Measurements from ENCODE around the gene KCNK15.
A peak's percentile ranks its signal among the peaks of the same experiment; 100 is the strongest.

DNA sequence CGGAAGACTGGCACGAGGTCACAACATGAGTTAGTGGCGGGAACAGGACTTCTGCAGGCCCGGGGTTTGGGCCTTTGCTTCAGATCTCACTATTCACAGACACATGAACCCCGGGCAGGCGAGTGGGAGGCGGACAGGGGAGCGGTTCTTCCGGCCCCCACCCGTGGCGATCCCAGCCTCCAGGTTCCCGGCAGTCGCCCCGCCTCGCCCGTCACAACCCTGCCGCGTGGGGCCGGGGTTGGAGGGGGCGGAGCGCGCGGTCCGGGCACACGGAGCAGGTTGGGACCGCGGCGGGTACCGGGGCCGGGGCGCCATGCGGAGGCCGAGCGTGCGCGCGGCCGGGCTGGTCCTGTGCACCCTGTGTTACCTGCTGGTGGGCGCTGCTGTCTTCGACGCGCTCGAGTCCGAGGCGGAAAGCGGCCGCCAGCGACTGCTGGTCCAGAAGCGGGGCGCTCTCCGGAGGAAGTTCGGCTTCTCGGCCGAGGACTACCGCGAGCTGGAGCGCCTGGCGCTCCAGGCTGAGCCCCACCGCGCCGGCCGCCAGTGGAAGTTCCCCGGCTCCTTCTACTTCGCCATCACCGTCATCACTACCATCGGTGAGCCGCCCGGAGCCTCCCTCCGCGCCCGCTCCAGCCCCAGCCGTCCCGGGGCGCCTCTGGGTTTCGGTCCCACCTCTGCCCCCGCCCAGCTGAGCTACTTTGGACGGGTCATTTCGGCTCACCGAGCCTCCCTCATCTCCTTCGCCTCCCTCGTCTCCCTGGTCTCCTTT is at the start of gene KCNK15:
- no peak for TF ChIP-seq CTCF (IDR thresholded peaks at IDR 0.05)
- peak in 1 of 2 donors; percentile 27 for TF ChIP-seq POLR2A (IDR thresholded peaks at IDR 0.05)

Data from thyroid gland (tissue), 4 donors.